Suprapubic skin (tissue), 4 donors: ENCODE results near the gene PCDHGA3. TPM values are rescaled to one million over a fixed set of nuclear protein-coding genes. Genes with fewer than 3 reads are reported as not detected.
A peak's percentile ranks its signal among the peaks of the same experiment; 100 is the strongest.
"Not testable (repeated sequence)": the region's sequence is repeated elsewhere in the genome, so short reads cannot be mapped to it uniquely, and the experiment has no call there.

ENCODE experiments used
- DNase-seq, 2 donors: peaks; one replicate each; pipeline ENCODE4 v3.0.0-alpha.2; 2019; ENCODE audit warnings: low spot score in 2 of 2
- H3K27ac ChIP-seq: fragments of 200-600 bp; sonication (generic); one replicate; pipeline ENCODE4 v1.5.1; 2019
- H3K27me3 ChIP-seq: fragments of 200-600 bp; sonication (generic); one replicate; pipeline ENCODE4 v1.5.1; 2019
- H3K36me3 ChIP-seq: fragments of 200-600 bp; sonication (generic); one replicate; pipeline ENCODE4 v1.5.1; 2019
- H3K4me1 ChIP-seq: fragments of 200-600 bp; sonication (generic); one replicate; pipeline ENCODE4 v1.5.1; 2019
- H3K4me3 ChIP-seq: fragments of 200-600 bp; sonication (generic); one replicate; pipeline ENCODE4 v1.5.1; 2019; ENCODE audit warnings: mild to moderate bottlenecking
- H3K9me3 ChIP-seq: fragments of 200-600 bp; sonication (generic); one replicate; pipeline ENCODE4 v1.5.1; 2019
- EP300 ChIP-seq: sonication (generic); formaldehyde crosslinking; IDR thresholded peaks from one replicate; pipeline ENCODE4 v1.6.1; 2017; ENCODE audit warnings: antibody characterized with exemption
- POLR2A ChIP-seq, 2 donors: fragments of 450-650 bp; IDR thresholded peaks; one replicate each; pipeline ENCODE4 v1.6.1; 2017; ENCODE audit warnings: antibody characterized with exemption in 2 of 2, mild to moderate bottlenecking in 2 of 2, moderate library complexity in 2 of 2
- POLR2AphosphoS5 ChIP-seq, 3 donors: sonication (generic); formaldehyde crosslinking; IDR thresholded peaks; one replicate each; pipeline ENCODE4 v1.6.1; 2017; ENCODE audit warnings: antibody characterized with exemption in 3 of 3
- WGBS: methylation state at CpG from one replicate; pipeline ENCODE4 v1.1.5; 2018; 5-methylcytosine and 5-hydroxymethylcytosine counted together
- total RNA-seq, 4 donors: library from RNA; depleted of rRNA; stranded (reverse); fragments of >200 nt; gene quantifications; one replicate each; pipeline ENCODE4 v1.1.0, GENCODE V29; 2016
- TF ChIP-seq, protein P1 (sequence below), 2 donors: fragments of 200-600 bp in 1 of 2; fragments of 450-650 bp in 1 of 2; sonication (generic) in 1 of 2; IDR thresholded peaks; one replicate each; pipeline ENCODE4 v1.5.1; 2016 to 2019; ENCODE audit warnings: antibody characterized with exemption in 2 of 2, mild to moderate bottlenecking in 1 of 2, moderate library complexity in 1 of 2

Gene PCDHGA3
- total RNA-seq = 1 to 10 TPM; 1.3 to 2.3 (median 1.7) TPM

DNA sequence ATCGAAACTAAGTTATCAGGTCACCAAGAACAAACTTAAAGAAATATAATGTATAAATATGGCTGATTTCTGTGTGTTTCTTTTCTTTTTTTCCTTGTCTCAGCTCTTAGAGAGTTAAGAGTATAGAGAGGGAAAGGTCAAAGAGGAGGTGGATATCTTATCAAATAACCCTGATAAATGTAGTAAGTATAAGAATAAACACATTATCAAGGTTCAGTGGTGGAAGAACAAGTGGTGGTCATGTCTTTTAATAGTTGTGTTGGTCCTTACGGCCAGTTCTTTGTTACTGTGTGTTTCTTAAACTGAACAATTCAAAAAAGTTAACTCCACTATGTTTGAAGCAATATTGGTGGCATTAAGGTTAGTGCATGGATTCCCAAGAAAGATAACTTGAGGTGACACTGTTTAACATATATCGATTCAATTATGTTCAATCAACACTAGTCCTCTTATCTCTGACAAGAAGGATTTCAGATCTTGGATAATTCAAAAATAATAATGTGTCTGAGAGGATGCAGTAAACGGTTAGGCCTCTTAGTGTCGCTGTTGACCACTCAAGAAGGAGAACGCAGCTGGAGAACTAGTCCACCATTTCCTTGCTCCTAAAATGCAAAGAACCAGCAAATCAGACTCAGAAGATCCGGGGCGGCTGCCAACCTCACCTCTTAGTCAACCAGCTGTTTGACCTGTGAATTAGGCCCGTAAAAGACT, at the start of gene PCDHGA3:
Gene PCDHGA3 (plus strand): TSS at position 588 of the 711 bp plus-strand sequence. CDS start 205 bp downstream, outside the sequence.
- Histone ChIP-seq H3K9me3 (peaks cover 26% of the 10 kb centered on the region), H3K4me3 (peak within 1 kb of the TSS; percentile 17), H3K27me3 (peaks cover 8% of the 10 kb centered on the region), H3K36me3 (no peaks in the 10 kb centered on the region), H3K27ac (no peak within 1 kb of the TSS), H3K4me1 (peaks cover 4% of the 10 kb centered on the region)
- no peak for DNase-seq
- TF ChIP-seq EP300 = no peak
- TF ChIP-seq POLR2AphosphoS5 (IDR thresholded peaks at IDR 0.05) = no peak
- TF ChIP-seq, protein P1, sequence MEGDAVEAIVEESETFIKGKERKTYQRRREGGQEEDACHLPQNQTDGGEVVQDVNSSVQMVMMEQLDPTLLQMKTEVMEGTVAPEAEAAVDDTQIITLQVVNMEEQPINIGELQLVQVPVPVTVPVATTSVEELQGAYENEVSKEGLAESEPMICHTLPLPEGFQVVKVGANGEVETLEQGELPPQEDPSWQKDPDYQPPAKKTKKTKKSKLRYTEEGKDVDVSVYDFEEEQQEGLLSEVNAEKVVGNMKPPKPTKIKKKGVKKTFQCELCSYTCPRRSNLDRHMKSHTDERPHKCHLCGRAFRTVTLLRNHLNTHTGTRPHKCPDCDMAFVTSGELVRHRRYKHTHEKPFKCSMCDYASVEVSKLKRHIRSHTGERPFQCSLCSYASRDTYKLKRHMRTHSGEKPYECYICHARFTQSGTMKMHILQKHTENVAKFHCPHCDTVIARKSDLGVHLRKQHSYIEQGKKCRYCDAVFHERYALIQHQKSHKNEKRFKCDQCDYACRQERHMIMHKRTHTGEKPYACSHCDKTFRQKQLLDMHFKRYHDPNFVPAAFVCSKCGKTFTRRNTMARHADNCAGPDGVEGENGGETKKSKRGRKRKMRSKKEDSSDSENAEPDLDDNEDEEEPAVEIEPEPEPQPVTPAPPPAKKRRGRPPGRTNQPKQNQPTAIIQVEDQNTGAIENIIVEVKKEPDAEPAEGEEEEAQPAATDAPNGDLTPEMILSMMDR (IDR thresholded peaks at IDR 0.05) = no peak
- no peak for TF ChIP-seq POLR2A (IDR thresholded peaks at IDR 0.05)
- WGBS = 27% methylated on average over 9 of the region's 9 CpGs

DNA sequence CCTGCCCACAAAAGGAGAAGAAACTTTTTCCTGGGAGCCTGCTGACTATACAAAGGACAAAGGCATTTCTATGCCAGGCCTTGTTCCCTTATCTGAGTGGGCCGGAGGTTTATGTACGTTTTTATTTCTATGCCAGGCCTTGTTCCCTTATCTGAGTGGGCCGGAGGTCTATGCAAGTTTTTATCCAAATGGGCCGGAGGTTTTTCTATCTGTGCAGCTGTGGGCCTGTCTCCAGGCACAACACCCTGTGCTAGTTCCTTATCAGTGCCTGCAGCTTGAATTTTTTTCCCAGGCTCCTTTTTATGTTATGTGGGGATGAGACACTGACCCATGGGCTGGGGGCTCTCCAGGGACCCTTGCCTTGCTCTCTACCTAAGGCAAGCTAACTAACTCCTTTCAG, 45.3 kb upstream of the PCDHGA3 start:
- no peak for DNase-seq
- Histone ChIP-seq H3K27me3 (no peaks in the 10 kb centered on the region), H3K4me1 (no peaks in the 10 kb centered on the region), H3K4me3 (no peak overlapping the region), H3K36me3 (peaks cover 15% of the 10 kb centered on the region), H3K9me3 (peaks cover 84% of the 10 kb centered on the region), H3K27ac (no peak overlapping the region)
- WGBS = 96% methylated on average over 4 of the region's 4 CpGs
- no peak for TF ChIP-seq EP300
- TF ChIP-seq POLR2AphosphoS5 (IDR thresholded peaks at IDR 0.05) = no peak
- TF ChIP-seq, protein P1 (IDR thresholded peaks at IDR 0.05) = no peak
- TF ChIP-seq POLR2A (IDR thresholded peaks at IDR 0.05) = no peak

DNA sequence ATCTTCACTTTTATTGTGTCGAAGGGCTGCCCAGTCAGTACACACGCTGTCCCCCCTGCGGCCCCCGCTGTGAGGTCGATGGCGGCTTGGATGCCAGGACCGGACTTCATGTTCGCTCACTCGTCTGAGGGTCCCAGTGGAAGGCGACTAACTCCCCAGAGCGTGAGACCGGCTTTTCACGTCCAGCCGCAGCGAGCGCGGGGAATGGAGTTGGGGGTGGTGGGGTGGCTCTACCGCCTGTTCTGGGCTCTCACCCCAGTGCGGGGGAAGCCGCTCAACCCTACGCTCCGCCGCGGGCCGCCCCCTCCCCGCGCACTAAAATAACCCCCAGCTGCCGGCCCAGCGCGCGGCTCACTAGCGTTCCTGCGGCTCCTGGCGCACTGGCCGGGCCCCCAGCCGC, 39.9 kb upstream of the PCDHGA3 start, which contains the start of gene SLC25A2:
Gene SLC25A2 (minus strand): TSS at position 294 of the 400 bp plus-strand sequence. CDS start 184 bp downstream, at position 110.
- no peak for DNase-seq
- Histone ChIP-seq H3K27ac (no peak within 1 kb of the TSS), H3K27me3 (no peaks in the 10 kb centered on the region), H3K4me1 (no peaks in the 10 kb centered on the region), H3K4me3 (no peak within 1 kb of the TSS), H3K36me3 (no peaks in the 10 kb centered on the region), H3K9me3 (peaks cover 87% of the 10 kb centered on the region)
- TF ChIP-seq, protein P1 (IDR thresholded peaks at IDR 0.05) = no peak
- TF ChIP-seq EP300 (no peak), POLR2A (IDR thresholded peaks at IDR 0.05) (no peak), POLR2AphosphoS5 (IDR thresholded peaks at IDR 0.05) (no peak)
- 38% methylated on average over 22 of the region's 36 CpGs for WGBS

DNA sequence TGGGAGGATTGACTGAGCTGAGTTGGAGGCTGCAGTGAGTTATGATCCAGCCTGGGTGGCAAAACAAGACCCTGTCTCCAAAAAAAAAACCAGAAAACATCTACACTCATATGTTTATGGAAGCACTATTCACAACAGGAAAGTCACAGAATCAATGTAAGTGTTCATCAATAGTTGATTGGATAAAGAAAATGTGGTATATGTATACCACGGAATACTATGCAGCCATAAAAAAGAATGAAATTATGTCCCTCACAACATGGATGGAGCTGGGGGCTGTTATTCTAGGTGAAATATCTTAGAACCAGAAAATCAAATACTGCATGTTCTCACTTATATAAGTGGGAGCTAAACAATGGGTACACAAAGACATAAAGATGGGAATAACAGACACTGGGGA, 37.0 kb upstream of the PCDHGA3 start:
- WGBS = 100% methylated on average over 1 of the region's 1 CpG
- H3K27ac ChIP-seq = no peak overlapping the region
- H3K36me3 ChIP-seq = no peaks in the 10 kb centered on the region
- no peak for DNase-seq
- no peak overlapping the region for H3K4me3 ChIP-seq
- peaks cover 77% of the 10 kb centered on the region for H3K9me3 ChIP-seq
- no peaks in the 10 kb centered on the region for H3K4me1 ChIP-seq
- no peaks in the 10 kb centered on the region for H3K27me3 ChIP-seq
- TF ChIP-seq, protein P1 (IDR thresholded peaks at IDR 0.05) = no peak
- TF ChIP-seq EP300 (no peak), POLR2AphosphoS5 (IDR thresholded peaks at IDR 0.05) (no peak), POLR2A (IDR thresholded peaks at IDR 0.05) (no peak)

DNA sequence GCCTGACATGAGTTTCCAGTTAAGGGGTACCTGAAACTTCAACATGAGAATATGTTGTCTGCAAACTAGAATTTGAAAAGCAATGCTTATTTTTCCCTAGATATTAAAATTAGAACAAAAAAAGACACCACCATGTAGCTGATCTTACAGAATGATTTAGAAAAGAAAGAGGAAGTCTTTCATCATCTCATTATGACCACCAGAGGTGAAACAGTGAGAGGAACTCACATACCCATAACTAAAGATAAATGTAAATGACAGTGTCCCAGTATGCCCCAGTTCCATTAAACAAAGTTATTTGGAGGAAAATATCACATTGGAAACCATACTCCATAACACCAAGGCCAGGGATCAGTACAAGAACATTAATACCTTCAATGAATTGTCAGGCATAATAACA, 29.9 kb upstream of the PCDHGA3 start:
- H3K27me3 ChIP-seq = no peaks in the 10 kb centered on the region
- TF ChIP-seq, protein P1 (IDR thresholded peaks at IDR 0.05) = no peak
- TF ChIP-seq POLR2A (IDR thresholded peaks at IDR 0.05) = no peak
- TF ChIP-seq EP300 = no peak
- TF ChIP-seq POLR2AphosphoS5 (IDR thresholded peaks at IDR 0.05) = no peak
- H3K9me3 ChIP-seq = peaks cover 78% of the 10 kb centered on the region
- H3K4me1 ChIP-seq = no peaks in the 10 kb centered on the region
- peaks cover 21% of the 10 kb centered on the region for H3K36me3 ChIP-seq
- H3K4me3 ChIP-seq = no peak overlapping the region
- DNase-seq = no peak
- H3K27ac ChIP-seq = no peak overlapping the region

DNA sequence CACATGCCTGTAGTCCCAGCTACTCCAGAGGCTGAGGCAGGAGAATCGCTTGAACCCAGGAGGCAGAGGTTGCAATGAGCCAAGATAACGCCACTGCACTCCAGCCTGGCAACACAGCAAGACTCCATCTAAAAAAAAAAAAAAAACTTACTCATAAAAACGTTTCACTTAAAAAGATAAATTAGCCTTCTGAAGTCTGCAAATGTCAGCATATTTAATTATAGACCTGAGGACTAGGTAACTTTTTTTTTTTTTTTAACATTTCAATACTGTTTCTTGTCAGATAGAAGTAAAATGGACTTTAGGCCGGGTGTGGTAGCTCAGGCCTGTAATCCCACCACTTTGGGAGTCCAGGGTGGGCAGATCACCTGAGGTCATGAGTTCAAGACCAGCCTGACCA, 26.7 kb upstream of the PCDHGA3 start:
- peaks cover 68% of the 10 kb centered on the region for H3K9me3 ChIP-seq
- WGBS = 88% methylated on average over 4 of the region's 4 CpGs

More for the DNA sequence above, 26.7 kb upstream of the PCDHGA3 start:
- not testable (repeated sequence) for H3K27ac ChIP-seq, DNase-seq, H3K4me3 ChIP-seq, H3K27me3 ChIP-seq, H3K4me1 ChIP-seq
- H3K36me3 ChIP-seq = peaks cover 28% of the 10 kb centered on the region
